Neuron (in vitro differentiated cells): ENCODE measurements around the gene SLC7A8.
"Not testable (repeated sequence)": the region's sequence is repeated elsewhere in the genome, so short reads cannot be mapped to it uniquely, and the experiment has no call there.

Experiments
- H2AFZ ChIP-seq: one replicate; pipeline ENCODE4 v1.6.1; 2013; ENCODE audit warnings: low read depth, mild to moderate bottlenecking, inconsistent platforms, low read length, moderate library complexity
- H3K27me3 ChIP-seq: one replicate; pipeline ENCODE4 v1.6.1; 2013; ENCODE audit warnings: low read length; ENCODE audit not compliant: insufficient read depth
- H3K36me3 ChIP-seq: one replicate; pipeline ENCODE4 v1.6.1; 2013; ENCODE audit warnings: low read length; ENCODE audit not compliant: insufficient read depth
- H3K4me1 ChIP-seq: one replicate; pipeline ENCODE4 v1.6.1; 2013; ENCODE audit warnings: low read length; ENCODE audit not compliant: insufficient read depth
- H3K4me3 ChIP-seq: 2 replicates; pipeline ENCODE4 v1.5.1; 2013; ENCODE audit warnings: mild to moderate bottlenecking, low read length, moderate library complexity
- H3K9me3 ChIP-seq: one replicate; pipeline ENCODE4 v1.6.1; 2013; ENCODE audit warnings: low read length

The SLC7A8 gene

DNA sequence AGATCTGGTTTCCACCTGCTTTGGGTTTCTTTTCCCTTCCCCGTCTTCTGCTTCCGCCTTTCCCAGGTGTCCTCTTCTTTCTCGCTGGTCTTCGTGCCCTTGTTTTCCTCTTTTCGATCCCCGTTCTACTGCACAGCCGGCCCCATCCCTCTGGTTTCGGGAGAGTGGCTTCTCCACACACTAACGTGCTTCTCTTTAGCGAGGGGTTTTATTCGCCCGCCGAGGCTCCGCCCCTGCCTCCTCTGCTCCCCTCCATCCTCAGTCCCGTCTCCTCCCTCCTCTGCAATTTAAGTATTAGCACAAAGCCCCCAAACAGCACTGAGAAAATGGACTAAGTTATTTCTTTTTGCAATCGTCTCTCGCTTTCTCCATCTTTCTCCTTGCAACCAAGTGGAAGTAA, at the start of gene SLC7A8:
TSS of gene SLC7A8 (minus strand) at position 182 of the 400 bp plus-strand sequence. CDS start 746 bp downstream, outside the sequence.
- peaks cover 15% of the 10 kb centered on the region for H3K4me1 ChIP-seq
- peak within 1 kb of the TSS; percentile 49 for H3K4me3 ChIP-seq
- no peaks in the 10 kb centered on the region for H3K36me3 ChIP-seq
- peak within 1 kb of the TSS; percentile 41 for H2AFZ ChIP-seq
- peaks cover 15% of the 10 kb centered on the region for H3K27me3 ChIP-seq
- H3K9me3 ChIP-seq: no peaks in the 10 kb centered on the region

- H3K36me3 ChIP-seq, H3K4me1 ChIP-seq, H3K4me3 ChIP-seq, H3K27me3 ChIP-seq, H3K9me3 ChIP-seq, H2AFZ ChIP-seq: not testable (repeated sequence)
These were observed 48.9 kb upstream of the SLC7A8 start for GRCh38 chr14:23232241-23232808.

GRCh38 chr14:23228812-23229211, 45.4 kb upstream of the SLC7A8 start:
- H3K4me3 ChIP-seq: no peak overlapping the region
- H3K36me3 ChIP-seq: no peaks in the 10 kb centered on the region
- H2AFZ ChIP-seq: no peak overlapping the region
- H3K9me3 ChIP-seq: no peaks in the 10 kb centered on the region
- H3K27me3 ChIP-seq: no peaks in the 10 kb centered on the region
- no peaks in the 10 kb centered on the region for H3K4me1 ChIP-seq

DNA sequence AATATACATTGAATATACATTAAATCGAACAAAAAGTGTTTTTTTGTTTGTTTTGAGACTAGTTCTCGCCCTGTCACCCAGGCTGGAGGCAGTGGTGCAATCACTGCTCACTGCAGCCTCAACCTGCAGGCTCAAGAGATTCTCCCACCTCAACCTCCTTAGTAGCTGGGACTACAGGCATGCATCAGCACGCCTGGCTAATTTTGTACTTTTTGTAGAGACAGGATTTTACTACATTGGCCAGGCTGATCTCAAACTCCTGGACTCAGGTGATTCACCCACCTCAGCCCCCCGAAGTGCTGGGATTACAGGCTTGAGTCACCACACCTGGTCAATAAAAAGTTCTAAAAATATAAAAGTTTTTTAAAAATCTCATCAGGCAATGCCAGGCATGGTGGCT, 44.1 kb upstream of the SLC7A8 start:
- H3K36me3 ChIP-seq: no peaks in the 10 kb centered on the region
- no peak overlapping the region for H2AFZ ChIP-seq
- no peak overlapping the region for H3K4me3 ChIP-seq
- H3K9me3 ChIP-seq: no peaks in the 10 kb centered on the region
- H3K4me1 ChIP-seq: no peaks in the 10 kb centered on the region
- H3K27me3 ChIP-seq: no peaks in the 10 kb centered on the region

DNA sequence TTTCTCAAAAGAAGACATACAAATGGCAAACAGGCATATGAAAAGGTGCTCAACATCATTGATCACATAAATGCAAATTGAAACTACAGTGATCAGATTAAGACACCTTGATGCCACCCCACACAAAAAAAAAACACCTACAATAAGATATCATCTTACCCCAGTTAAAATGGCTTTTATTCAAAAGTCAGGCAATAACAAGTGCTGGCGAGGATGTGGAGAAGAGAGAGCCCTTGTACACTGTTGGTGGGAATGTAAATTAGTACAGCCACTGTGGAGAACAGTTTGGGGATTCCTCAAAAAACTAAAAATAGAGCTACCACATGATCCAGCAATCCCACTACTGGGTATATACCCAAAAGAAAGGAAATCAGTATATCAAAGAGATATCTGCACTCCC, 41.5 kb upstream of the SLC7A8 start:
- H3K27me3 ChIP-seq, H2AFZ ChIP-seq, H3K4me1 ChIP-seq, H3K9me3 ChIP-seq, H3K36me3 ChIP-seq, H3K4me3 ChIP-seq: not testable (repeated sequence)

GRCh38 chr14:23219075-23219474, 35.6 kb upstream of the SLC7A8 start:
- no peaks in the 10 kb centered on the region for H3K9me3 ChIP-seq
- no peak overlapping the region for H2AFZ ChIP-seq
- no peaks in the 10 kb centered on the region for H3K27me3 ChIP-seq
- H3K4me3 ChIP-seq: no peak overlapping the region
- no peaks in the 10 kb centered on the region for H3K4me1 ChIP-seq
- no peaks in the 10 kb centered on the region for H3K36me3 ChIP-seq

DNA sequence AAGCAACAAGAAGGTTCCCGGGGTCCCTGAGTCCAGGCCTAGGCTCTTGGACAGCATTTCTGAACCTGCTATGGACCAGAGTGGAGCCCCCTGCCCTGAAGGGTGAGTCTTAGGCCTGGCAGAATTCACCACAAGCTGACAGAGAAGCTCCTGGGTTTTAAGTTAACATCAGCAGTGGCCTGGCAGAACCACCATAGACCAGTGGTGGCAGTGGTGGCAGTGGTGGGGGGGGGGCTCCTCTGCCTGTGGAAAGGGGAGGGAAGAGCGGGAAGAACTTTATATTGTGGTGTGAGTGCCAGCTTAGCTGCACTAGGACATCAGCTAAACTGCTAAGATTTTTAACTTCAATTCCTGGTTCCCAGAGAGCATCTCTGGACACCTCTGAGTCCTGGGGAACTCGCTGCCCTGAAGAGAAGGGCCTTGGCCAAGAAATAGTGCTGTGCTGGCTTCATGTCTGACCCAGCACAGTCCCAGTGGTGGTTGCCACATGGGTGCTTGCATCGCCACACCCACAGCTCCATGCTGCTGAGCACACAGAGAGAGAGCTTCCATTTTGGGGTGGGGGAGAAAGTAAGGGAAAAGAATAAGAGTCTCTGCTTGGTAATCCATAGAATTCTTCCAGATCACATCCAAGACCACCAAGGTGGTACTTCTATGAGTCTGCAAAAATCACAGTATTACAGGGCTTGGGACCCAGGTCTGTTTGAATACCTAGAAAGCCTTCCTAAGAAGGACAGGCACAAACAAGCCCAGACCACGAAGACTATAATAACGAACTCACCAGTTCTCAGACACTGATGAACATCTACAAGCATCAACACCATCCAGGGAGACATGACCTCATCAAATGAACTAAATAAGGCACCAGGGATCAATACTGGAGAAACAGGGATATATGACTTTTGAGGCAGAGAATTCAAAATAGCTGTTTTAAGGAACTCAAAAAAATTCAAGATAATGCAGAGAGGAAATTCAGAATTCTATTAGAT, 33.9 kb upstream of the SLC7A8 start:
- Histone ChIP-seq H3K36me3 (no peaks in the 10 kb centered on the region), H3K4me1 (no peaks in the 10 kb centered on the region), H2AFZ (no peak overlapping the region), H3K27me3 (no peaks in the 10 kb centered on the region), H3K9me3 (no peaks in the 10 kb centered on the region), H3K4me3 (no peak overlapping the region)

- H3K27me3 ChIP-seq: no peaks in the 10 kb centered on the region
- no peaks in the 10 kb centered on the region for H3K4me1 ChIP-seq
- H3K4me3 ChIP-seq: no peak overlapping the region
- H3K9me3 ChIP-seq: no peaks in the 10 kb centered on the region
- no peak overlapping the region for H2AFZ ChIP-seq
- H3K36me3 ChIP-seq: no peaks in the 10 kb centered on the region
These were observed 32.0 kb upstream of the SLC7A8 start for GRCh38 chr14:23215421-23215820.

GRCh38 chr14:23209651-23210423, 26.4 kb upstream of the SLC7A8 start:
- Histone ChIP-seq H3K9me3 (no peaks in the 10 kb centered on the region), H3K4me1 (no peaks in the 10 kb centered on the region), H3K36me3 (no peaks in the 10 kb centered on the region), H3K4me3 (no peak overlapping the region), H2AFZ (no peak overlapping the region), H3K27me3 (peaks cover 2% of the 10 kb centered on the region)

GRCh38 chr14:23208324-23208723, 24.9 kb upstream of the SLC7A8 start:
- Histone ChIP-seq H3K4me1 (no peaks in the 10 kb centered on the region), H2AFZ (no peak overlapping the region), H3K36me3 (no peaks in the 10 kb centered on the region), H3K27me3 (peaks cover 2% of the 10 kb centered on the region), H3K9me3 (no peaks in the 10 kb centered on the region), H3K4me3 (no peak overlapping the region)

GRCh38 chr14:23207146-23207540, 23.7 kb upstream of the SLC7A8 start:
- Histone ChIP-seq H3K9me3 (no peaks in the 10 kb centered on the region), H3K4me3 (no peak overlapping the region), H3K36me3 (no peaks in the 10 kb centered on the region), H3K27me3 (peaks cover 2% of the 10 kb centered on the region), H3K4me1 (no peaks in the 10 kb centered on the region), H2AFZ (no peak overlapping the region)

GRCh38 chr14:23206422-23207145, 23.1 kb upstream of the SLC7A8 start:
- Histone ChIP-seq H3K27me3 (peaks cover 2% of the 10 kb centered on the region), H2AFZ (no peak overlapping the region), H3K9me3 (no peaks in the 10 kb centered on the region), H3K4me3 (no peak overlapping the region), H3K36me3 (no peaks in the 10 kb centered on the region), H3K4me1 (no peaks in the 10 kb centered on the region)
